ENCODE data around the gene SNAP29. TPM values are rescaled to one million over a fixed set of nuclear protein-coding genes. Genes with fewer than 3 reads are reported as not detected.
A peak's percentile ranks its signal among the peaks of the same experiment; 100 is the strongest.

SNAP29 gene
- total and polyA plus RNA-seq, 9 of the 15 experiments (the other 6 are each of a cell fraction or from before 2014, with no cell fraction given) = 19.5 to 250 (median 75.9) TPM

GRCh38 chr22:20919718-20920117 is 60.9 kb downstream of the SNAP29 start (continued):
- no peak for TF ChIP-seq IRF9 (tag; IDR thresholded peaks at IDR 0.05)
- TF ChIP-seq MXI1 (IDR thresholded peaks at IDR 0.05; ENCODE audit: low read depth, low read length) = peak; percentile 15; the same call in 1 of the 2 replicates

GRCh38 chr22:20920881-20921203 is 62.0 kb downstream of the SNAP29 start:
- Histone ChIP-seq H3K27ac (ENCODE audit: extremely low read depth, low read depth, low read length) (peak overlapping the region; percentile 3), H3K4me1 (replicated peaks in 1 of 2; ENCODE audit: control insufficient read depth in 2 of 2, insufficient read depth in 2 of 2, low read length in 2 of 2) (peaks cover 41 to 56% of the 10 kb centered on the region in 2 experiments), H3K9me1 (ENCODE audit: control insufficient read depth, insufficient read depth, low read length) (no peaks in the 10 kb centered on the region), H3K9ac (ENCODE audit: insufficient read depth in 1 of 2, low read depth in 2 of 2, low read length in 2 of 2) (peak overlapping the region; percentile 77 to 92; a peak in 3 of 4 replicates), H3K36me3 (ENCODE audit: control insufficient read depth, insufficient read depth, low read length) (peaks cover 62% of the 10 kb centered on the region), H3K9me3 (replicated peaks; ENCODE audit: control insufficient read depth, insufficient read depth, low read depth, low read length) (no peaks in the 10 kb centered on the region), H3K4me2 (ENCODE audit: insufficient read depth, low read length) (peak overlapping the region; percentile 91), H2AFZ (ENCODE audit: low read depth, low read length) (no peak overlapping the region), H3K27me3 (ENCODE audit: control insufficient read depth in 2 of 2, insufficient read depth in 2 of 2, low read length in 2 of 2) (no peaks in the 10 kb centered on the region), H3K4me3 (peak overlapping the region; percentile 67), H3K79me2 (ENCODE audit: control insufficient read depth, insufficient read depth, low read length) (peaks cover 94% of the 10 kb centered on the region), H4K20me1 (replicated peaks; ENCODE audit: control insufficient read depth, insufficient read depth, low read length) (peaks cover 77% of the 10 kb centered on the region)
- intact Hi-C loops (cut with micrococcal nuclease) = loop anchor here (2.0 kb wide), 1 partner anchor 22 kb away; no protein-coding TSS in a partner anchor
- DNase-seq (ENCODE audit: extremely low read depth in 1 of 4, low spot score in 3 of 4) (no peak), FAIRE-seq (no peak), ATAC-seq (no peak)
- ChIA-PET POLR2A (interaction anchor here (0.6 to 64.4 kb wide), 20 partner anchors 3 to 145 kb away, joined by 3 to 1556 read pairs (median 5); partner anchors contain the start of genes AIFM3, CRKL, LZTR1 and PI4KA), CTCF (ENCODE audit: low intra/inter-chr PET ratio) (no interaction called here)
- no peak for TF ChIP-seq L3MBTL2 (IDR thresholded peaks at IDR 0.05)
- no peak for TF ChIP-seq ETS2 (tag; IDR thresholded peaks at IDR 0.05; ENCODE audit: borderline replicate concordance, poor library complexity, severe bottlenecking)
- TF ChIP-seq ATF3 (IDR thresholded peaks at IDR 0.05) = no peak
- 0 out of 2 replicates have a peak, but pooled peaks have one; percentile 49 for TF ChIP-seq ATF3 (CRISPR knock-in tag; conservative IDR thresholded peaks at IDR 0.05)
- TF ChIP-seq HNRNPL (IDR thresholded peaks at IDR 0.05; ENCODE audit: low read depth, low read length) = no peak
- TF ChIP-seq HMGXB4 (CRISPR knock-in tag; IDR thresholded peaks at IDR 0.05) = peak; percentile 13; the same call in 1 of the 2 replicates
- TF ChIP-seq UBTF (IDR thresholded peaks at IDR 0.05; ENCODE audit: borderline replicate concordance in 1 of 2, low read depth in 2 of 2, low read length in 2 of 2) = peak in 1 of 2 experiments; percentile 73; a peak in 1 of 4 replicates
- TF ChIP-seq HOXB6 (CRISPR knock-in tag; IDR thresholded peaks at IDR 0.05; ENCODE audit: borderline replicate concordance) = peak; percentile 76; the same call in 1 of the 2 replicates
- no peak for TF ChIP-seq ZNF212 (CRISPR knock-in tag; IDR thresholded peaks at IDR 0.05)
- BruUV-seq (replicated peaks) = no TSS peak
- in situ Hi-C loops (cut with MboI) = no loop called here
- 12% methylated on average over 3 of the region's 3 CpGs for WGBS (ENCODE audit: insufficient coverage, low coverage, missing lambda C conversion rate)
